Esophagus squamous epithelium (tissue), 5 donors: Measurements from ENCODE around the gene KLHL2. TPM values are rescaled to one million over a fixed set of nuclear protein-coding genes. Genes with fewer than 3 reads are reported as not detected.

Experiments
- DNase-seq: peaks from one replicate; lab custom pipeline; 2025; lab: John Stamatoyannopoulos, UW
- H3K27ac ChIP-seq, 4 donors: fragments of 200-600 bp; sonication (generic); one replicate each; pipeline ENCODE4 v1.5.1; 2016 to 2019; ENCODE audit warnings: mild to moderate bottlenecking in 1 of 4
- H3K27me3 ChIP-seq, 4 donors: fragments of 200-600 bp; sonication (generic); 1 replicate in 3 of 4; 2 replicates in 1 of 4; pipeline versions ENCODE4 v1.5.1 to v1.6.0; 2017 to 2021; ENCODE audit warnings: antibody characterized with exemption in 1 of 4
- H3K36me3 ChIP-seq, 3 donors: fragments of 200-600 bp; sonication (generic); one replicate each; pipeline ENCODE4 v1.5.1; 2016 to 2019
- H3K4me1 ChIP-seq, 3 donors: fragments of 200-600 bp; sonication (generic); one replicate each; pipeline ENCODE4 v1.5.1; 2017 to 2019
- H3K4me3 ChIP-seq, 4 donors: fragments of 200-600 bp; sonication (generic); 1 replicate in 3 of 4; 2 replicates in 1 of 4; pipeline ENCODE4 v1.5.1; 2016 to 2019; ENCODE audit warnings: mild to moderate bottlenecking in 2 of 4, moderate library complexity in 1 of 4
- H3K9me3 ChIP-seq, 3 donors: fragments of 200-600 bp; sonication (generic); one replicate each; pipeline ENCODE4 v1.5.1; 2016 to 2019
- CTCF ChIP-seq, 6 experiments: fragments of 450-650 bp in 4 of 6; fragments of 200-600 bp in 2 of 6; sonication (generic) in 2 of 6; IDR thresholded peaks; one replicate each; pipeline ENCODE4 v1.5.1; 2016 to 2019; ENCODE audit warnings: antibody characterized with exemption in 6 of 6, mild to moderate bottlenecking in 4 of 6, moderate library complexity in 4 of 6
- POLR2A ChIP-seq, 4 donors: fragments of 450-650 bp; IDR thresholded peaks; one replicate each; pipeline ENCODE4 v1.6.1; 2017; ENCODE audit warnings: antibody characterized with exemption in 4 of 4, mild to moderate bottlenecking in 4 of 4, moderate library complexity in 3 of 4
- WGBS, 2 donors: methylation state at CpG; one replicate each; pipeline ENCODE4 v1.1.5; 2018; 5-methylcytosine and 5-hydroxymethylcytosine counted together
- intact Hi-C: fragments of 100-400 bp; cut with DNase I; formaldehyde crosslinking; loops from one replicate; pipeline ENCODE4 v1.15.0; 2022
- total RNA-seq, 4 donors: library from RNA; depleted of rRNA; stranded (reverse); fragments of >200 nt; gene quantifications; one replicate each; pipeline ENCODE4 v1.1.0, GENCODE V29; 2016
- donor health status: DM: yes; HTN: yes; CAD: no.

The KLHL2 gene
- total RNA-seq, 4 donors from 2014 or later = 25.6 to 44.3 (median 30.8) TPM

- WGBS, 2 donors = 85% methylated on average over 8 to 10 of the region's 10 CpGs
- Histone ChIP-seq H3K9me3 (no peaks in the 10 kb centered on the region), H3K4me3 (no peak overlapping the region), H3K27me3 (no peaks in the 10 kb centered on the region), H3K4me1 (no peaks in the 10 kb centered on the region), H3K36me3 (peaks cover 0 to 30% (median under 1%) of the 10 kb centered on the region in 3 donors), H3K27ac (no peak overlapping the region)
- TF ChIP-seq POLR2A (IDR thresholded peaks at IDR 0.05) (no peak), CTCF (IDR thresholded peaks at IDR 0.05) (no peak)
- intact Hi-C loops = no loop called here
- no peak for DNase-seq
Observed at GRCh38 chr4:165345666-165346417, 138.5 kb downstream of the KLHL2 start.

- no peak for DNase-seq
- H3K9me3 ChIP-seq = no peaks in the 10 kb centered on the region
- H3K27me3 ChIP-seq = no peaks in the 10 kb centered on the region
- 91 to 94% methylated on average over 3 of the region's 3 CpGs for WGBS, 2 donors
- H3K4me1 ChIP-seq = no peaks in the 10 kb centered on the region
- peaks cover 0 to 9% (median 0%) of the 10 kb centered on the region in 3 donors for H3K36me3 ChIP-seq
- intact Hi-C loops = no loop called here
- H3K4me3 ChIP-seq = no peak overlapping the region
- TF ChIP-seq POLR2A (IDR thresholded peaks at IDR 0.05) (no peak), CTCF (IDR thresholded peaks at IDR 0.05) (no peak)
- no peak overlapping the region for H3K27ac ChIP-seq
Observed at GRCh38 chr4:165347647-165348569, 140.5 kb downstream of the KLHL2 start.

- Histone ChIP-seq H3K27ac (no peak overlapping the region), H3K36me3 (no peaks in the 10 kb centered on the region), H3K4me3 (no peak overlapping the region), H3K27me3 (no peaks in the 10 kb centered on the region), H3K4me1 (no peaks in the 10 kb centered on the region), H3K9me3 (no peaks in the 10 kb centered on the region)
- intact Hi-C loops = no loop called here
- DNase-seq = no peak
- TF ChIP-seq POLR2A (IDR thresholded peaks at IDR 0.05) (no peak), CTCF (IDR thresholded peaks at IDR 0.05) (no peak)
- WGBS, 2 donors = 90 to 91% methylated on average over 3 to 4 of the region's 5 CpGs
Observed at GRCh38 chr4:165351359-165352130, 144.2 kb downstream of the KLHL2 start.

- Histone ChIP-seq H3K4me3 (no peak overlapping the region), H3K36me3 (no peaks in the 10 kb centered on the region), H3K9me3 (no peaks in the 10 kb centered on the region), H3K27ac (no peak overlapping the region), H3K4me1 (no peaks in the 10 kb centered on the region), H3K27me3 (peaks cover 0 to under 1% (median 0%) of the 10 kb centered on the region in 4 donors)
- intact Hi-C loops = no loop called here
- 0% methylated on average over 2 of the region's 2 CpGs; no CpG with 5 or more reads in 1 of the 2 donors for WGBS, 2 donors
- DNase-seq = no peak
- peak in 4 of 6 experiments; percentile 7 to 45 (median 22) for TF ChIP-seq CTCF (IDR thresholded peaks at IDR 0.05)
- no peak for TF ChIP-seq POLR2A (IDR thresholded peaks at IDR 0.05)
Observed at GRCh38 chr4:165355900-165356300, 148.5 kb downstream of the KLHL2 start.
